Measurements from ENCODE around the gene CTXN1.

GRCh38 chr19:7930765-7931164 lies 4.8 kb upstream of the CTXN1 start:
- TF ChIP-seq SIN3A (IDR thresholded peaks at IDR 0.05; ENCODE audit: borderline replicate concordance, low read depth, low read length) = no peak
- TF ChIP-seq ELF1 (IDR thresholded peaks at IDR 0.05) = no peak
- no peak for TF ChIP-seq CTCF (IDR thresholded peaks at IDR 0.05)
- TF ChIP-seq RFX5 (IDR thresholded peaks at IDR 0.05; ENCODE audit: low read length) = no peak

Measured in SK-N-SH (cell line).